Ovary (tissue), 3 donors: ENCODE measurements around the gene DERL2.

Experiments
- EP300 ChIP-seq: sonication (generic); formaldehyde crosslinking; IDR thresholded peaks from one replicate; pipeline ENCODE4 v1.6.1; 2017; ENCODE audit warnings: antibody characterized with exemption
- POLR2A ChIP-seq: fragments of 450-650 bp; IDR thresholded peaks from one replicate; pipeline ENCODE4 v1.6.1; 2017; ENCODE audit warnings: antibody characterized with exemption, mild to moderate bottlenecking, moderate library complexity
- TF ChIP-seq, protein P1 (sequence below), 3 donors: fragments of 450-650 bp in 2 of 3; fragments of 200-600 bp in 1 of 3; IDR thresholded peaks; one replicate each; pipeline versions ENCODE4 v1.5.1 to v1.8.0; 2016 to 2022; ENCODE audit warnings: antibody characterized with exemption in 3 of 3, mild to moderate bottlenecking in 1 of 3
- donor health status: DM: no; HTN: no; CAD: no.

DNA sequence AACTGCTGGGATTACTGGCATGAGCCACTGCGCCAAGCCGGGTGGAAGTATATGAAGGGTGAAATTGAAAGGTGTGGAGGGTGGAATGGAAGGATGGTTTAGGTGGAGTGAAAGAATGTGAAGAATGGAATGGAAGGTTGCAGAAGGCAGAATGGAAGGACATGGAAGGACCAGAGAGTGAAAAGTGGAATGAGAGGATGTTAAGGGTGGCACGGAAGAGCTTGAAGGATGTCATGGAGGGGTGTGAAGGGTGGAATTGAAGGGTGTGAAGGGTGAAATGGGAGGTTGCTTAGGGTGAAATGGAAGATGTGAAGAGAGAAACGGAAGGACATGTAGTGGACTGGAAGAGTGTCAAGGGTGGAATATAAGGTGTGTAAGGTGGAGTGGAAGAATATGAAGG lies 16.6 kb upstream of the DERL2 start:
- TF ChIP-seq POLR2A (no peak), EP300 (no peak)
- TF ChIP-seq, protein P1, sequence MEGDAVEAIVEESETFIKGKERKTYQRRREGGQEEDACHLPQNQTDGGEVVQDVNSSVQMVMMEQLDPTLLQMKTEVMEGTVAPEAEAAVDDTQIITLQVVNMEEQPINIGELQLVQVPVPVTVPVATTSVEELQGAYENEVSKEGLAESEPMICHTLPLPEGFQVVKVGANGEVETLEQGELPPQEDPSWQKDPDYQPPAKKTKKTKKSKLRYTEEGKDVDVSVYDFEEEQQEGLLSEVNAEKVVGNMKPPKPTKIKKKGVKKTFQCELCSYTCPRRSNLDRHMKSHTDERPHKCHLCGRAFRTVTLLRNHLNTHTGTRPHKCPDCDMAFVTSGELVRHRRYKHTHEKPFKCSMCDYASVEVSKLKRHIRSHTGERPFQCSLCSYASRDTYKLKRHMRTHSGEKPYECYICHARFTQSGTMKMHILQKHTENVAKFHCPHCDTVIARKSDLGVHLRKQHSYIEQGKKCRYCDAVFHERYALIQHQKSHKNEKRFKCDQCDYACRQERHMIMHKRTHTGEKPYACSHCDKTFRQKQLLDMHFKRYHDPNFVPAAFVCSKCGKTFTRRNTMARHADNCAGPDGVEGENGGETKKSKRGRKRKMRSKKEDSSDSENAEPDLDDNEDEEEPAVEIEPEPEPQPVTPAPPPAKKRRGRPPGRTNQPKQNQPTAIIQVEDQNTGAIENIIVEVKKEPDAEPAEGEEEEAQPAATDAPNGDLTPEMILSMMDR (IDR thresholded peaks at IDR 0.05): no peak
